GM21423 (cell line): ENCODE measurements around the gene RIC1.
"Not testable (repeated sequence)": the region's sequence is repeated elsewhere in the genome, so short reads cannot be mapped to it uniquely, and the experiment has no call there.

Experiments used
- ATAC-seq: cut with Tn5 transposase; IDR thresholded peaks from one replicate; pipeline ENCODE4 v1.9.1; 2021; ENCODE audit warnings: mild to moderate bottlenecking, moderate library complexity; ENCODE audit not compliant: unreplicated experiment

RIC1 gene

GRCh38 chr9:5628530-5629311 lies at the start of gene RIC1:
Gene RIC1, plus strand, starts transcription at chr9:5629107. Its CDS starts 203 bp downstream, at chr9:5629310.
- ATAC-seq = peak; percentile 53

GRCh38 chr9:5579881-5580280 lies 49.0 kb upstream of the RIC1 start:
- ATAC-seq = no peak

GRCh38 chr9:5580650-5581049 lies 48.3 kb upstream of the RIC1 start:
- ATAC-seq = no peak

- not testable (repeated sequence) for ATAC-seq
Measured at GRCh38 chr9:5581706-5582105, 47.2 kb upstream of the RIC1 start.

- ATAC-seq = peak; percentile 52
Measured at GRCh38 chr9:5582835-5583195, 46.1 kb upstream of the RIC1 start.

GRCh38 chr9:5586391-5586802 lies 42.5 kb upstream of the RIC1 start:
- ATAC-seq = peak; percentile 31

GRCh38 chr9:5587024-5587423 lies 41.9 kb upstream of the RIC1 start:
- ATAC-seq = no peak

- no peak for ATAC-seq
Measured at GRCh38 chr9:5592231-5592630, 36.7 kb upstream of the RIC1 start.

- ATAC-seq = no peak
Measured at GRCh38 chr9:5592904-5593303, 36.0 kb upstream of the RIC1 start.

GRCh38 chr9:5593904-5594303 lies 35.0 kb upstream of the RIC1 start:
- ATAC-seq = peak; percentile 50

- ATAC-seq = no peak
Measured at GRCh38 chr9:5596173-5596572, 32.7 kb upstream of the RIC1 start.

GRCh38 chr9:5608298-5609225 lies 20.3 kb upstream of the RIC1 start:
- ATAC-seq = peak; percentile 53

- no peak for ATAC-seq
Measured at GRCh38 chr9:5609226-5609596, 19.7 kb upstream of the RIC1 start.

- no peak for ATAC-seq
Measured at GRCh38 chr9:5610491-5610890, 18.4 kb upstream of the RIC1 start.

GRCh38 chr9:5611321-5612184 lies 17.4 kb upstream of the RIC1 start:
- no peak for ATAC-seq

- no peak for ATAC-seq
Measured at GRCh38 chr9:5612185-5612530, 16.7 kb upstream of the RIC1 start.

GRCh38 chr9:5614192-5614591 lies 14.7 kb upstream of the RIC1 start:
- ATAC-seq = no peak

- no peak for ATAC-seq
Measured at GRCh38 chr9:5614985-5615384, 13.9 kb upstream of the RIC1 start.

- ATAC-seq = peak; percentile 96
Measured at GRCh38 chr9:5617749-5618148, 11.2 kb upstream of the RIC1 start.

GRCh38 chr9:5620494-5620893 lies 8.4 kb upstream of the RIC1 start:
- ATAC-seq = no peak

- ATAC-seq = no peak
Measured at GRCh38 chr9:5621327-5621726, 7.6 kb upstream of the RIC1 start.
